Kidney tubule cell (primary cell): ENCODE measurements around the gene CACNA1C.
A peak's percentile ranks its signal among the peaks of the same experiment; 100 is the strongest.
"Not testable (repeated sequence)": the region's sequence is repeated elsewhere in the genome, so short reads cannot be mapped to it uniquely, and the experiment has no call there.

ENCODE experiments used
- DNase-seq: peaks from one replicate; pipeline ENCODE4 v3.0.0-alpha.2; 2018; ENCODE audit warnings: low spot score

The CACNA1C gene

DNA sequence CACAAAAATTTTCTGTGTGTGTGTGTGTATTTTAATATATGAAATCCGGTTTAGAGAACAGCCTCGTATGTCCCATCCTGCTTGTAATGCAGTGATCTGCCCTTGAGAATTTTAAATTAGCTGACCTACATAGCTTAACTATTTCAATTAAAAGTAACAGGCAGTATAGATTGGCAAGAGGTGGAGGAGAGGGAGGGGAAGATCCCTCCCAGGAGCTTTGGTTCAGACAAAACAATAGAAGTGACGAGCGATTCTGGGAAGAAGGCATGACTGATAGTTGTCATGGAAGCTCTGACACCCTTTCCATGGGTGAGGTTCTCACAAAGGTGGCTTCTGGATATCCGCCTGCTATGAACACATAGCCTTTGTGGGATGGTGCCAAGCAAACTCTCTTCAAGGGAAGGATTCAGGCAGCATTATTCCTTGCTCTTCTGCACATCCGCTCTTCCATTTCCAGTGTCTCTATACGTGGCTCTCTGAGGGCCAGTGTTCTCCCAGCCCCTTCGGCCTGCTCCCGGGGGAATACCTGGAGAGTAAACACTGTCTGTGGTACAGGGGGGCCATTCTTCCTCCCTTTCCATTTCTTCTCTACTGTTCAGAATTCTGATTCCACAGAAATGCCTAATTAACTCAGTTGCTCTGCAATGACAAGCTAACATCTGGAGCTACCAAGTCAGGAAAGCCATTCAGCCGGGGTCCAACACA is 182.0 kb downstream of the CACNA1C start:
- no peak for DNase-seq

DNA sequence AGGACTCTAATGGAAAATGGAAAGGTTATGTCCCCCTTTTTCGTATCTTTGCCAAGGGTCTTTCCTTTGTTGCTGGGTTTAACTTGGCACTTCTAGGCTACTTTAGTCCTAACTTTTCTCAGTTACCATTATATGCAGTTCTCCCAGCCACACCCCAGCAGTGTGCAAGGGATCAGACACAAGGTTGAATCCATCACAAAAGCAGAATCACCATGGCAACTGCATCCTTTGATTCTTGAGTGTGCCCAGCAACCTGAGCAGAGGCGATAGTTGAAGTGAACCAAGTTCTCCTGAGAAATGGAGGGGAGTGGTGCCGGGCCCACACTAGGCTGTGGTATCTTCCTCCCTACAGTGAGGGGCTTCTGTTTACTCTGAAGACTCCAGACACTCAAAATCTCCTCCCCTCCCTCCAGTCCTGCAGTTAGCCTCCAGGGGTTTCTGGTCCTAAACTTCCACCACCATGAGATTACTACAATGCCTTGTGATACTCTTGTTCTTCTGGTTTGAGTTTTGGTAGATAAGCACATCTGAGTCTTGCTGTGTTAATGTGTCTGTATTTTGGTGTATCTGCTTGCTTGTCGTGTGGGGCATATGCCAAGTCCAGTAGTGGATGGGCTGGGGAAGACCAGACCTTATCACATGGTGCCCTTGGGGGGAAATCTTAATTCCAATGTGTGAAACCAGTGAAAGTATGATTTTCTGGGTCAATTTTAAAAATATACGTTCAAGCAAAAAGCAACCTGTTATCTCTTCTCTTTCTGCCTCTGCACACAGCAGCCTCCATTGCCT is 183.9 kb downstream of the CACNA1C start:
- DNase-seq = no peak

DNA sequence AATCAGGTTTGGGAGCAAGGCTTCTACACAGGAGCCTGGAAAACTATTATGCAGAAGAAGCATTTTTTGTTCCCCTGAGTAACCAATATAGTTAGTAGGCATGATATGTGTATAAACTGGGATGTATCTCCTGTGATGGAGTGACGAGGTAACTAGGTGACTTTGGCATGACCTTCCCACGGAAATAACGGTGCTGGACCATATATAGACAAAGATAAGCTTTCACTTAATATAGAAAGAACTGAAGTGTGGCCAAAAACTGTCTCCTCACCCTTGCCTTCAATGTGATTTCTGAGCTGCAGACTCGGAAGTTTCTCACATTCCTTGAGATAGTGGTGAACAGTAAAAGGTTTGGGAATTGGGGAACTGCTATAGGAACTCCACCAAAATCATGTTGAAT is 185.3 kb downstream of the CACNA1C start:
- no peak for DNase-seq

DNA sequence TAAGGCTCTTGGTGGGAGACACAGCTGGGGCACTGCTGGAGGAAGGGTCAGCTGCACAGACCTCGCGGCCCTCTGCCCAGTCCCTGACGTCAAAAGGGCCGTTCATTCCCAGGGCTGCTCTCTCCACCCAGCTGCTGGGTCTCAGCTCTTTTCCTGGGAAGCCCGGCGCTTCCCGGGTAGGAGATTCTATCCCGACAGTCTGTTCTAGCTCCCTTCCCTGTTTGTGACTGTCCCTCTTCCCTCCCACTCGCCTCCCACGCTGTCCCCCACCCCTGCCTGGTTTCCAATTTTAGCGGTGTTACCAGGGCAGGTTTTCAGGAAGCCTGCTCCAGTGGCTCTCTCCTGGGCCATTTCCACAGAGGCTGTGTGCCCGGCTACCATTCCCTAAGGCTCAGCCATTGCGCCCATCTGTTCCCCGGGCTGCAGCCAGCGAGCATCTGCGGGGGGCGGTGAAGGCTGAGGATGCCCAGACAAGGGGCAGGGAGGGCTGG is 186.6 kb downstream of the CACNA1C start:
- DNase-seq = no peak

GRCh38 chr12:2240390-2240789 is 187.6 kb downstream of the CACNA1C start:
- DNase-seq = no peak

- no peak for DNase-seq
Observed at GRCh38 chr12:2240984-2241383, 188.2 kb downstream of the CACNA1C start.

GRCh38 chr12:2242216-2242615 is 189.4 kb downstream of the CACNA1C start:
- no peak for DNase-seq

DNA sequence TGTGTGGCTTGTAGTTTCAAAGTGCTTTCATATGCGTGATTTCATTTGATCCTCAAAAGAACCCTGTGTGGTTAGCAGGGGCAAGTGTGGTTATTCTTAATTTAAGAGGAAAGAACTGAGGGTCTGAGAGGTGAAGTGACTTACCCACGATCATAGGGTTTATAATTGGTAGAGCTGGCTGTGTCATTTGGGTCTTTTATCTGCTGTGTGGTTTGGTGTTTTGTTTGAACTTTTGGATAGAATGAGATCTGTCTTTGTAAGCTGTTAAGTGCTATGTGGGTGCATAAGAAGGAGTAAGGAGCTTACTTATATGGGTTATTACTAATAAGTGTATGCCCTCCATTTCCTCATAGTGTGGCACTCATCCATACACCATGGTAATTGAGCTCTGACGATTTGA is 190.0 kb downstream of the CACNA1C start:
- no peak for DNase-seq

GRCh38 chr12:2243275-2243674 is 190.5 kb downstream of the CACNA1C start:
- DNase-seq = peak; percentile 70

DNA sequence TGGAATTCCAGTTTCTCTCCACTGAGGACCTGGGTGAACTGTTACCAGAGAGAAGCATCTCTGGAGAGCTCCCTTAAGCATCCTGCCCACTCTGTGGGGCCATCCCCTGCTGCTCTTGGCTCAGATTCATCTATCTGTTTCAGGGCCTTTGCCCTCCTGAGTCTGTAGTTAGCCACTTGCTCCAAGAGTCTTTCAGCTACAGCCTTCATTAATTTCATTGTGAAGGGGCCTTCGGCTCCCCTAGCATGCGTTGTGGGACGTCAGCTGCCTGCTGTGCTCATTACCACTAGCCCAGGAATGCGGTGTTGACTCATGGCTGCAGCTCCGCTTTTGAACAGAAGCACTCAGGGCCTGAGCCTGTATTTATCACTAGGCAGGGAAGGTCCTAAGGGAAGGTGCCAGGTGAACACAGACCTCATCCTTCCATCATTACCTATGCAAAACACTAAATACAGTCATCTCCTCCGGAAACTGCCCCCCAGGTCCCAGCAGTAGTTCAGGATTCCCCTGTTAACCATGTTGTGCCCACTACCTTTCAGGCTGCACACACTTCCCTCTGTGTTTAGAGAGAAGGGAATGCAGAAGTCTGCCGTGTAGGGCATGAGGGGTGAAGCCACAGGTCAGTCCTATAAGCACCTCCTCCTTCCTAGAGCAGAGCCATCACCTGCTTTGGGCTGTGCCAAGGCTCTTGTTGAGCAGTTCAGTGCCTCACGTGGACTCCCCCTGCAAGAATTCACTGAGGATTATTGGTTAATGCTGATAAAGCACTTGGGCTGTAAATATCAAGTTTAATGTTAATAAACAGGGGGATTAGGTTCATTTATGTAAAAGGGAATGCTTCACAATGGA is 191.4 kb downstream of the CACNA1C start:
- peak; percentile 88 for DNase-seq

GRCh38 chr12:2246358-2246757 is 193.6 kb downstream of the CACNA1C start:
- no peak for DNase-seq

DNA sequence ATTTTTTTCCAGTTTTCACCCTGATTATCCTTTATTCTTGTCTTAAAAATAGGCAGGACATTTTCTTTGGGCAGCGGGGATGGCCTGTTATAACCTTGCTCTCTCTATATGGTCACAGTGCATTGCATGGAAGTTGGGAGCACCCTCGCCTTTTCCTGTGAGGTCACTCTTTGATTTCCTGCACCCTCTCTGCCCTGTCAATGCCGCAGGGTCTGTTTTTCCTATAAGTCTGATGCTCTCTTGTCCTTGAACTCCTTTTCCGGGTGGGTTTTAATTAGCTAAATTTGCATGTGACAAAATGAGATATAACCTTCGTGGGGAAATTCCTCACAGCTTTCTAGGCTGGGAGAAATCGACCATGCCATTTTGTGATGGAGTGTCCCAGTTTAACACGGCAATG is 194.3 kb downstream of the CACNA1C start:
- no peak for DNase-seq

- DNase-seq = no peak
Observed at GRCh38 chr12:2247596-2247995, 194.8 kb downstream of the CACNA1C start.

DNA sequence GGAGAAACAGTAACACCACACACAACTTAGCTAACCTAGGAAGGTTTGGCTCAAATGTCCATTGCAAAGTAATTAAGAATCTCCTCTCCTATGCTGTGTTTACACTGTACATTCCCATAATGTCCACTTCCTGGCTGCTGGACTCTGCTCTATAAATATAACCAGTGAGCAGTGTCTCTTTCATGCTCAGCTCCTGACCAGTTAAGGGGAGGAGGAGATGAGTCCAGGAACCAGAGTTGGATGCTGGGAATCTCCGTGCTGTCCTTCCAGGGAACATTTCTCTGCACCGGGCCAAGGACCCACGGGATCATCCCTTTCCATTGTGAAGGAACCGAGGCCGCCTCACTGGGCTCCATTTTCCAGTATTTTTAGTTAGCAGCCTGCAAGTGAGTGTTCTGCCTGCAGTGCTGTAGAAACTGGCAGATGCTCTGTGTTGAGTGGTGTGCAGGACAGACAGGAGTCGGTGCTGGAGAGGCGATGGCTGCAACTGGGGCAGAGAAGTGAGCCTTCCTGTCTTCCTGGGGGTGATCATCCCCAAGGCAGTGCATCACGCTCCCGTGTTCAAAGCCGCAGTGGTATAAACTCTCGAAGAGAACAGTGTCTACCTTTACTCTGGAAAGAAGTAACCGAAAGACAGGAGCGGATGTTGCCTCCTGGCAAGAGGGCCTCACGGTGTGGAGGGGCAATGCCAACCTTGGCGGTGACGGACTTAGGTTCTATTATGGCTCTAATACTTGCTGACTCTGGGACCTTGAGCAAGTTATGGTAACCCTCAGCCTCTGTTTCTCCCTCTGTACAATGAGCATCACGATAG is 195.5 kb downstream of the CACNA1C start:
- DNase-seq = no peak

GRCh38 chr12:2248901-2249381 is 196.2 kb downstream of the CACNA1C start:
- peak; percentile 40 for DNase-seq

DNA sequence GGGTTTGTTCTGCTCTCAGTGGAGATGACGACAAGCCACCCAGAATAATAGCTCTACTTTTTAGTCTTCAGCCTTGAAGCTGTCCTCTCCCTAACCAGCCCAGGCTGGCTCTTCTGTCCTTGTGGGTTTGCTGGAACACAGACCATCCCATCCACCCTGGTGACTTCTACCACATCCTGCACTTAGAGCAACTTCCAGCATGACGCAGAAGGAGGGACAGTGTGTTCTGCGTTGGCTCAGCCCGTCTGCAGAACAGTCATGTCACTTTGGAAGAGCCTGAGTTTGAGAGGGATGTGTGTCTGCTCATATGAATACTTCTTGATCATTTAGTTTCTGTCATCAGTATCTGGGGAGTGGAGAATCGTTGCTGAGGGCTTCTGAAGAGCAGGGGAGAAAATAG is 198.0 kb downstream of the CACNA1C start:
- DNase-seq = no peak

DNA sequence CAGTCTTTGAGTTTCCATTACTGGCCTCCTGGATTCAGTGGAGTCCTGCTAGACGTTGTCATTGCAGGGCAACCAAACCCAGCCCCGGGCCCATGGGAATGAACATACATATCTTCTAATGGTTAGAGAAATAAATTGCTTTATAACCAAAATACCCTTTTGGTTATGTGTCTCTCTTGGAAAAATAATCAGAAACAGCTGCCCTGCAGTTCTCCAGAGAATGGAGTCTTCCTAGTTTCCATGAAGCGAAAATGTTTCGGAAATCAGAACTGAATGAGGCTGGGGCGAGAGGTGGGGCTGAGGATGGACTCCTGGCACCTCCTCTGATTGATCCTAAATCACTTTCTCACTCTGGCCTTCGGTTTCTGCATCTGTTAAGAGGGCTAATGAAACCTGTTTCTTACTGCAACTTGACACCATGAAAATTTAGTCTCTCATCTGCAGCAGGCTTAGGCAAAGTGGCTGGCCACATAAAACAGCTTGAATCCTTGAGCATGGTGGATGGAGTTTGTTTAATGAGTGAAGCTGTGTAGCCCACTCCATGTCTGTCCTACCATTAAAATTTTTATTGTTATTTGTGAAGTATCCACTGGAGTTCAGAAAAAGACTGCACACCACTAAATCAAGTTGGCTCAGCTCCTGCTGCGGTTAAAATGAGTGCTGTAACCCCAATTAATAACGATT is 198.9 kb downstream of the CACNA1C start:
- no peak for DNase-seq

GRCh38 chr12:2255311-2255710 is 202.5 kb downstream of the CACNA1C start:
- no peak for DNase-seq

GRCh38 chr12:2255731-2256130 is 202.9 kb downstream of the CACNA1C start:
- not testable (repeated sequence) for DNase-seq

DNA sequence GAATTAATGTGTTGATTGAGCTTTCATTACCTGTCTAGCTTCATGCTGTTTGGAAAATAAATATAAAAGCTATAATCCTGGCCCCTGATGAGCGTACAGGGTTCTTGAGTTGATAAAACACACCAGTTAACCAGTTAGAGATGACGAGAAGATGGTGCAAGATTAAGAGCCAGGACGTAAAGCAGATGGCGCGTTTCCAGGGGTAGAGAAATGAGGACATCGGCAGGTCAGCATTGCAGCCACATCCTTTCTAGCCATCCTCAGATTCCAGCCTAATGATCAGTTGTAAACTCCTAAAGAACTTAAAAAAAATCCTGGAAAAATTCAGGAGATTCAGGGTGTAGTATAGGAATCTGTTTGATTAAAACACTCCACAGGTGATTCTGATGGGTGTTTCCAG is 203.7 kb downstream of the CACNA1C start:
- DNase-seq = no peak

GRCh38 chr12:2256915-2257314 is 204.1 kb downstream of the CACNA1C start:
- no peak for DNase-seq
